Glutamatergic neuron (in vitro differentiated cells): ENCODE measurements around the gene RACGAP1. TPM values are rescaled to one million over a fixed set of nuclear protein-coding genes. Genes with fewer than 3 reads are reported as not detected.

Source experiments
- DNase-seq: peaks from one replicate; pipeline ENCODE4 v3.0.0; 2022
- H3K27ac Mint-ChIP-seq: one replicate; pipeline ENCODE4 v1.8.0; 2020; ENCODE audit warnings: mild to moderate bottlenecking, mixed read lengths, inconsistent platforms; ENCODE audit not compliant: unreplicated experiment
- H3K27me3 Mint-ChIP-seq: one replicate; pipeline ENCODE4 v1.8.0; 2020; ENCODE audit warnings: mild to moderate bottlenecking, moderate library complexity, mixed read lengths, inconsistent platforms; ENCODE audit not compliant: unreplicated experiment
- H3K36me3 Mint-ChIP-seq: one replicate; pipeline ENCODE4 v1.8.0; 2020; ENCODE audit warnings: mild to moderate bottlenecking, mixed read lengths, inconsistent platforms; ENCODE audit not compliant: unreplicated experiment
- H3K4me1 Mint-ChIP-seq: one replicate; pipeline ENCODE4 v1.8.0; 2020; ENCODE audit warnings: mild to moderate bottlenecking, low read depth, mixed read lengths, inconsistent platforms; ENCODE audit not compliant: unreplicated experiment
- H3K4me3 Mint-ChIP-seq: one replicate; pipeline ENCODE4 v1.8.0; 2020; ENCODE audit warnings: mild to moderate bottlenecking, mixed read lengths, inconsistent platforms; ENCODE audit not compliant: unreplicated experiment
- H3K9me3 Mint-ChIP-seq: one replicate; pipeline ENCODE4 v1.8.0; 2020; ENCODE audit warnings: mild to moderate bottlenecking, moderate library complexity, mixed read lengths, inconsistent platforms; ENCODE audit not compliant: unreplicated experiment
- CTCF ChIP-seq: fragments of 200-600 bp; sonication (generic); IDR thresholded peaks from one replicate; pipeline ENCODE4 v1.5.0; 2021; ENCODE audit not compliant: partially characterized antibody, unreplicated experiment
- total RNA-seq: library from RNA; stranded (reverse); fragmentation: NEBNext Ultra II Directional; extraction: Animal tissue kit (Norgen Biotek cat#: 25700); gene quantifications from one replicate; pipeline ENCODE4 v1.2.1, GENCODE V29; 2021; ENCODE audit not compliant: unreplicated experiment

The RACGAP1 gene
- total RNA-seq, 1 donor from 2014 or later = 47.1 TPM

GRCh38 chr12:50024227-50024626 is 1.1 kb downstream of the RACGAP1 start:
- H3K27ac Mint-ChIP-seq = no peak overlapping the region
- no peak for TF ChIP-seq CTCF

GRCh38 chr12:50022903-50023302 is 2.4 kb downstream of the RACGAP1 start:
- Mint-ChIP-seq H3K27ac (no peak overlapping the region), H3K4me1 (peaks cover 25% of the 10 kb centered on the region), H3K4me3 (no peak overlapping the region), H3K36me3 (no peaks in the 10 kb centered on the region), H3K9me3 (no peaks in the 10 kb centered on the region), H3K27me3 (peaks cover 8% of the 10 kb centered on the region)
- DNase-seq = no peak
- TF ChIP-seq CTCF = no peak

More at GRCh38 chr12:50024227-50024626, 1.1 kb downstream of the RACGAP1 start:
- Mint-ChIP-seq H3K4me3 (peak overlapping the region; percentile 100), H3K9me3 (no peaks in the 10 kb centered on the region), H3K27me3 (peaks cover 8% of the 10 kb centered on the region), H3K36me3 (no peaks in the 10 kb centered on the region), H3K4me1 (peaks cover 19% of the 10 kb centered on the region)
- DNase-seq = no peak

GRCh38 chr12:50021031-50021430 is 4.3 kb downstream of the RACGAP1 start:
- peaks cover 5% of the 10 kb centered on the region for H3K27me3 Mint-ChIP-seq
- TF ChIP-seq CTCF = no peak
- H3K4me1 Mint-ChIP-seq = peaks cover 32% of the 10 kb centered on the region
- H3K27ac Mint-ChIP-seq = peak overlapping the region; percentile 36
- no peak for DNase-seq
- H3K4me3 Mint-ChIP-seq = peak overlapping the region; percentile 10
- no peaks in the 10 kb centered on the region for H3K36me3 Mint-ChIP-seq
- no peaks in the 10 kb centered on the region for H3K9me3 Mint-ChIP-seq

DNA sequence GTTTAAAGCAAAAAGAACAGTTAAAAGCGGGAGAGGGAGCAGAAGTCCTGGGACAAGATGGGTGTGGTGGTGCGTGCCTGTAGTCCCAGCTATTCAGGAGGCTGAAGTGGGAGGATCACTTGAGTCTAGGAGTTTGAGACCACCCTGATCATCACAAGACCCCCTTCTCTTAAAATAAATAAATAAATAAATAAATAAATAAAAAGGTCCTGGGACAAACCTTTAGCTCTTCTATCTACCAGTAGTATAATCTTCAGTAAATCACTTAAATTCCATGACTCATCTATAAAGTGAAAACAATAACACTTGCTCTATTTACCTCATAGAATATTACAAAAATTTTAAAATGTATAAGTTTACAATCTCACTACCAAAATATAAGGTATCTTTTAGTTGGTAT is 5.8 kb downstream of the RACGAP1 start:
- Mint-ChIP-seq H3K4me1 (peaks cover 28% of the 10 kb centered on the region), H3K9me3 (no peaks in the 10 kb centered on the region), H3K36me3 (no peaks in the 10 kb centered on the region), H3K27me3 (peaks cover 2% of the 10 kb centered on the region), H3K4me3 (no peak overlapping the region), H3K27ac (no peak overlapping the region)
- TF ChIP-seq CTCF = no peak
- no peak for DNase-seq

- H3K9me3 Mint-ChIP-seq = no peaks in the 10 kb centered on the region
- H3K4me3 Mint-ChIP-seq = no peak overlapping the region
- DNase-seq = no peak
- TF ChIP-seq CTCF = no peak
- peaks cover 2% of the 10 kb centered on the region for H3K27me3 Mint-ChIP-seq
- H3K4me1 Mint-ChIP-seq = peaks cover 27% of the 10 kb centered on the region
- H3K36me3 Mint-ChIP-seq = no peaks in the 10 kb centered on the region
- H3K27ac Mint-ChIP-seq = no peak overlapping the region
Observed at GRCh38 chr12:50018968-50019367, 6.3 kb downstream of the RACGAP1 start.
